NOMO-1 treated with DMSO at 0.1 percent for 48 hours (cell line): Measurements from ENCODE around the gene CUEDC2.

ENCODE experiments used
- DNase-seq: peaks from one replicate; lab custom pipeline; 2025; ENCODE audit not compliant: unreplicated experiment; lab: John Stamatoyannopoulos, UW

CUEDC2 gene

DNA sequence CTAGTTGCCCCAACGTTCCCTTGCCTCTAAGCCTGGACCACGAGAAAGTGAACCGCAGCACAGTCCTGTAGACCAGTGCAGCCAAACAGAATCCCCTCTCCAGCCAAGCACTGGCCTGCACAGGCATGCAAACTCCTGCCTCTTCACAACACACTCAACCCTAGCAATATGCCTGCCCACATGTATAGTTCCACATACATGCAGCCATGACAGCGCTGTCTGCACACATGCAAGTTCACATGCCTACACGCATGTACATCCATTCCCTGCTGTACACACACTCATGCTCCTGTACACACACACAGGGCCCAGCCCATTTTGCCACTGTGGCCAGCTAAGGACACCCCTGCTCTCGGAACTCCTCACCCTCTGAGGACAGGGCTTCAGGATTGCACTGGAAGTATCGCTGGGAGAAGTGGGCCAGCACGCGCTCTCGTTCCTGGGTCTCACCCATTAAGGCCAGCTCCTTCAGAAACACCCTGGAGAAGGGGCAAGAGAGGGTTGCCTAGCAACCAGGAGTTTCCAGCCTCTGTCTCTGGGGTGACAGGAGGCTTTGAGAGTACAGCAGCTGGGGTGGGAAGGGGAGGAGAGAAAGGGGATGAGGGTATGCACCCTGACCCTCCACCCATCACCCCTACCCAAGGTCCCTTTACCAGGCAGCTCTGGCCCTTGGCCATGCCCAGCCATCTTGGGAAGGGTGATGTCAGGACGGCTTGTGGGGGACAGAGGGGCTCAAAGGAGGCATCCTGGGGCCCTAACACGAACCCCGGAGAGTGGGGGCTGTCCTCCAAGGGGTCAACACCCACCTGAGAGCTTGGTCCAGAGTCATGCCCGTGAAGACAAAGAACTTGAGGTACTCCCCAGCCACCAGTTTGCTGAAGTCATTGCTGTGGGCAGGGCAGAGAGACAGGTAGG, 20.8 kb downstream of the CUEDC2 start:
- DNase-seq = no peak

- DNase-seq = no peak
Measured at GRCh38 chr10:102410429-102411073, 21.8 kb downstream of the CUEDC2 start.

DNA sequence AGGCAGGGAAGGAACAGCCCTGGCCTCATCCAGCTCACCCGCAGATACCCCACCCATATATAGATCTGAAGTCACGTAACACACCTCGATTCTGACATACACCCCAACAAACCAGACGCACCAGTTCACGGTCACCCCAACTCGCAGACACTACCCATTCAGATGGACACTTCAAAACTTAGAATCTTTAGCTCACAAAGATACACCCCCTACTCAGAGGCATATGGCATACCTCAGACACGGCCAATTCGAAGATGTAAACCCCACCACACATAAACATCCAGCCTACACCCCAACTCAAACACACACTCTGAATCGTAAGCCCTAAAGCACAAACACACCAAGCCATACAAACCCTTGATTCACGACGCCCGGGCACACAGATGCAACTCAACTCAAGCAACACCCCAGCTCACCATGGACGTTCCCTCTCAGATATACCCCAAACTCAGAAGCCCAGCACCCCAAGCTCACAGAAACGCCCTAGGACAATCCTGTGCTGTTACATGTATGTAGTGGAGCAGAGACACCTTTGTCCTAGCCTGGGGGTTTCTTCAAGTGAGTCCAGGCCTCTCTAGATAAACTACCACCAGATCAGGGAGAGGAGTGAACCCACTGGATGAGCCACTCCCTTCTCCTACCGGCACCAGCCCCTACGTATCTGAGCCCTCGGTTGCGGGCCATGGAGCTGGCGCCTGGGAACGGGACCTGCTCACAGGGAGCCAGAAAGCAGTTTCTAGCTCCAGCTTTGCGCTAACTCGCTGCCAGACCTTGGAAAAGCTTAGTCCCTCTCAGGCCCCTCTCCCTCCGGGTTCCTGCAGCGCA, 22.6 kb downstream of the CUEDC2 start:
- no peak for DNase-seq

- no peak for DNase-seq
Measured at GRCh38 chr10:102408728-102409603, 23.4 kb downstream of the CUEDC2 start.

DNA sequence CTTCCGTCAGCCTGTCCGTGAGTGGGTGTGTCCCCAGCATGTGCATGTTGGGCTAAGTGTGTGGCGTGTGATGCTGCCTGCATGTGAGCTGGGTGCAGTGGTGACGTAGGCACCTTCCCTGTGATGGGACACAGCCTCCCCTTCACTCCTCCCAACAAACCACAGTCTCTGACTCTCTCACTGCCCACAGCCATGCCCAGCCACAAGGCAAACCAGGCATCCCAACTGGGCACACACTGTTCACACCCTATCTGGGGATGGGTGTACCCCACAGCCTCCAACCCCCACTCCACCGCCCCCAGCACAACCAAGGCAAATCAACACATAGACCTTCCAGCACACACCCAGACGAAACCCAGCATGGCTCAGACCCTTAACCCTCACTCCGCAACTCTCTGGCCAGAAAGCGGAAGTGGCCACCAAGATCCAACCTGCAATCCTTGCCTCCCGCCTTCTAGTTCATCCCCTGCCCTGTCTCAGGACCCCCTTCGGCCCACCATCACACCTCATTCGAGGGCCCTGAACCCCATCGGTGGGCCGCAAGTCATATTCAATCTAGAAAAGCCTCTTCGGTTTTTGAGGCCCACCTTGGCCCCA, 24.1 kb downstream of the CUEDC2 start:
- no peak for DNase-seq

- DNase-seq = no peak
Measured at GRCh38 chr10:102407425-102408130, 24.8 kb downstream of the CUEDC2 start.

- DNase-seq = no peak
Measured at GRCh38 chr10:102406815-102407214, 25.6 kb downstream of the CUEDC2 start.

DNA sequence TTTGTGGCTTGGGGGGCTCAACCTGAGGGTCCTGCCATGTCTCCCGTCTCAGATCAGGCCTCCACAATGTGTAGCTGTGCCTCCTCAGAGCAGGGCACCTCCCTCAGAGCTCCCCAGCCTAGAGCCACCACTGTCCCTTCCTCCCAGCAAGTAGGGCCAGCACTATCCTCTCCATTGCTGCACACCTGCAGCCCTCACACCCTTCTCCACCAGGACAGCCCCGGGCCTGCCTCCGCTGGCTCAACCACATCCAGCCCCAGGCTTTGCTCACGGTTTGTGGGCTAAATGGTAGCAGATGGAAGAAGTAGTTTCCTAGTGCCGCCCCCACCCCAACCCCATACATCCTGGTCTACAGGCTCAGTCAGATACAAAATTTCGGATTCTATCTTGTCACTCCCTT, 26.7 kb downstream of the CUEDC2 start:
- no peak for DNase-seq

- no peak for DNase-seq
Measured at GRCh38 chr10:102405108-102405571, 27.2 kb downstream of the CUEDC2 start.

DNA sequence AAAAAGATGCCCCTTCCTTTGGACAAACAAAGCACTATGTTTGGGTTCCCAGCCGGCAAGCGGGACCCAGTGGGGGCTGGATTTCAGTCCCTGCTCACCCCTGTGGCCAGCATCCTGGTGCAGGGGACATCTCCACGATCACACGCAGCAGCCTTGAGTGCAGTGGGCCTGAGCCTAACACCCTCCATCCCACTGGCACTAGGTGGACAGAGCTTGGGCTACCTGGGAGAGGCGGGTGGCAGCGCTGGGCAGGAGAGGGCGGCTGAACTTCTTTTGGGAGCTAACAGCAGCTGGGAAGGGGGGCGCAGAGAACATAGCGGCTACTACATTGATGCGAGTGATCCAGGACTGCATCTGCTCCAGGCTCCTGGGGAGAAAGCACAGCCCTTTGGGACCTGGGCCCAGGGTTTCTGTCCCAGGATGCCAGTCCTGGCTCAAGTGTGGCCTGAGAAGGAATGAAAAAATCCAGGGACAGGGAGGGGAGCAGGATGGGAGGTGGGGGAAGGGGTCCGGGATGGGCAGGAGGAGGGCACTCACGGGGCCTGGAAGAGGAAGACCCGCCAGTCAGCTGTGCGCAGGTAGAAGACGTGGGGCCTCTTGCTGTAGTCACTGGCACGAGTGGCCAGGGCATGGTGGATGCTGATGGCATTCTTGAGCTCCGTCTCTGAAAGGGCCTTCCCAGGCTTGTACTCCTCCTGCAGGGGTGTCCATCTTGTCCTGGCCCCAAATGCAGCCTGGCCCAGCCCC, 27.8 kb downstream of the CUEDC2 start:
- DNase-seq = no peak

- no peak for DNase-seq
Measured at GRCh38 chr10:102403115-102403514, 29.3 kb downstream of the CUEDC2 start.

- no peak for DNase-seq
Measured at GRCh38 chr10:102402512-102402896, 29.9 kb downstream of the CUEDC2 start.

DNA sequence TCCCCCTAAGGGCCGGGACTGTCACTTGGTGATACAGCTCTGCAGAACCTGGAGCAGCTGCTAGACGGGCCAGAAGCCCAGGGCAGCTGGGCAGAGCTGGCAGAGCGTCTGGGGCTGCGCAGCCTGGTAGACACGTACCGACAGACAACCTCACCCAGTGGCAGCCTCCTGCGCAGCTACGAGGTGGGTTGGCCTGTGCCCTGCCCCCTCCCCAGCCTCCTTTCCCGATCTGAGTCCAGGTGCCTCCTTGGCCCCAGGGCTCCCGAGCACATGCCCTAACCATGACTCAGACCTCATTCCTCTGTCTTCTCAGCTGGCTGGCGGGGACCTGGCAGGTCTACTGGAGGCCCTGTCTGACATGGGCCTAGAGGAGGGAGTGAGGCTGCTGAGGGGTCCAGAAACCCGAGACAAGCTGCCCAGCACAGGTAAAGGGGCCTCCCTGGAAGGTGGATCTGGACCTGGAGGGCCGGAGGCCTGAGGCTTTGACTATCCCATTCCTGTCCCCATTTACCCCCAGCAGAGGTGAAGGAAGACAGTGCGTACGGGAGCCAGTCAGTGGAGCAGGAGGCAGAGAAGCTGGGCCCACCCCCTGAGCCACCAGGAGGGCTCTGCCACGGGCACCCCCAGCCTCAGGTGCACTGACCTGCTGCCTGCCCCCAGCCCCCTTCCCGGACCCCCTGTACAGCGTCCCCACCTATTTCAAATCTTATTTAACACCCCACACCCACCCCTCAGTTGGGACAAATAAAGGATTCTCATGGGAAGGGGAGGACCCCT, 30.5 kb downstream of the CUEDC2 start:
- no peak for DNase-seq

- DNase-seq = no peak
Measured at GRCh38 chr10:102401342-102401654, 31.1 kb downstream of the CUEDC2 start.

DNA sequence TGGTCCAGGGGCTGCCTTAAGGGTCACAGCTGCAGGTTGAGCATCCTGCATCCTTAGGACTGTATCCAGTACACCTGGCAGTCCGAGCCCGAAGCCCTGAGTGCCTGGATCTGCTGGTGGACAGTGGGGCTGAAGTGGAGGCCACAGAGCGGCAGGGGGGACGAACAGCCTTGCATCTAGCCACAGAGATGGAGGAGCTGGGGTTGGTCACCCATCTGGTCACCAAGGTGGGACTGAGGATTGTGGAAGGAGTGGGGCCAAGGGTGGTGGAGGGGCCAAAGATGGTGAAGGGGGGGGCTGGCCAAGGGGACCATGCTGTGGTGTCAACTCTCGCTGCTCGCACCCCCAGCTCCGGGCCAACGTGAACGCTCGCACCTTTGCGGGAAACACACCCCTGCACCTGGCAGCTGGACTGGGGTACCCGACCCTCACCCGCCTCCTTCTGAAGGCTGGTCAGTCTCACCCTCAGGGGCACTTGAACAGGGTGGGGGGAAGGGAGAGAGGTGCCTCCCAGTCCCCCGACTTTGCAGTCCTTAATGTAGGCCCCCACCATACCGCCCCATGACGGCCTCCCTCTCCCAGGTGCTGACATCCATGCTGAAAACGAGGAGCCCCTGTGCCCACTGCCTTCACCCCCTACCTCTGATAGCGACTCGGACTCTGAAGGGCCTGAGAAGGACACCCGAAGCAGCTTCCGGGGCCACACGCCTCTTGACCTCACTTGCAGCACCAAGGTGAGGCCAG, 31.6 kb downstream of the CUEDC2 start:
- DNase-seq = no peak

DNA sequence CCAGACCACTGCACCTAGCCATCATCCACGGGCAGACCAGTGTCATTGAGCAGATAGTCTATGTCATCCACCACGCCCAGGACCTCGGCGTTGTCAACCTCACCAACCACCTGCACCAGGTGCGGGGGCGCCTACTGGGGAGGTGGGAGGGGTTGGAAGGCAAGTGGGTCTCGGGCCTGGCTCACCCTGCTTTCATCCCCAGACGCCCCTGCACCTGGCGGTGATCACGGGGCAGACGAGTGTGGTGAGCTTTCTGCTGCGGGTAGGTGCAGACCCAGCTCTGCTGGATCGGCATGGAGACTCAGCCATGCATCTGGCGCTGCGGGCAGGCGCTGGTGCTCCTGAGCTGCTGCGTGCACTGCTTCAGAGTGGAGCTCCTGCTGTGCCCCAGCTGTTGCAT, 32.3 kb downstream of the CUEDC2 start:
- DNase-seq = no peak

GRCh38 chr10:102399217-102400021, 33.0 kb downstream of the CUEDC2 start:
- DNase-seq = peak; percentile 84
